ENCODE measurements around the gene KRT34.

GRCh38 chr17:41331606-41332005, 50.5 kb downstream of the KRT34 start:
- TF ChIP-seq EZH2phosphoT487 (IDR thresholded peaks at IDR 0.05; ENCODE audit: insufficient read depth, low read depth), result no peak
- TF ChIP-seq EZH2 (IDR thresholded peaks at IDR 0.05; ENCODE audit: insufficient read depth, poor library complexity, severe bottlenecking), result no peak

Measured in GM23248 (cell line).